AG04450 (cell line): ENCODE measurements around the gene TRDN. TPM values are rescaled to one million over a fixed set of nuclear protein-coding genes. Genes with fewer than 3 reads are reported as not detected.

Experiments used
- CTCF ChIA-PET: fragments of 300-600, 350-600 bp; formaldehyde crosslinking; extraction: SDS; loops from one replicate; lab custom pipeline; 2022; ENCODE audit warnings: antibody characterized with exemption, inconsistent platforms; lab: Charles Lee
- POLR2A ChIA-PET: fragments of 350-600 bp; formaldehyde crosslinking; extraction: SDS; loops from one replicate; lab custom pipeline; 2021; ENCODE audit warnings: antibody characterized with exemption, inconsistent platforms; lab: Yijun Ruan, JAX
- DNase-seq: peaks from one replicate; pipeline ENCODE4 v3.0.0-alpha.2; 2011; ENCODE audit warnings: low read depth, low spot score
- H3K27ac ChIP-seq: one replicate; pipeline ENCODE4 v1.5.1; 2012; ENCODE audit warnings: low read depth, low read length, control low read depth
- H3K27me3 ChIP-seq: one replicate; pipeline ENCODE4 v1.6.0; 2012; ENCODE audit warnings: low read length; ENCODE audit not compliant: control insufficient read depth, insufficient read depth
- H3K4me3 ChIP-seq: 2 replicates; pipeline ENCODE4 v1.5.1; 2011; ENCODE audit warnings: mild to moderate bottlenecking, low read depth, low read length, control low read depth
- H3K9me3 ChIP-seq: 2 replicates; pipeline ENCODE4 v1.5.1; 2012; ENCODE audit warnings: low read length; ENCODE audit not compliant: control insufficient read depth, insufficient read depth
- polyA plus RNA-seq: library from polyadenylated mRNA; depleted of rRNA; stranded (reverse); fragments of >200 nt; gene quantifications from 2 replicates; pipeline ENCODE4 v1.2.3, GENCODE V29; 2011
- TF ChIP-seq, protein P1 (sequence below): IDR thresholded peaks from 2 replicates; pipeline ENCODE4 v1.5.1; 2011; ENCODE audit warnings: low read depth, low read length, control low read depth, inconsistent platforms

Gene TRDN
- polyA plus RNA-seq, 1 experiment = not detected

DNA sequence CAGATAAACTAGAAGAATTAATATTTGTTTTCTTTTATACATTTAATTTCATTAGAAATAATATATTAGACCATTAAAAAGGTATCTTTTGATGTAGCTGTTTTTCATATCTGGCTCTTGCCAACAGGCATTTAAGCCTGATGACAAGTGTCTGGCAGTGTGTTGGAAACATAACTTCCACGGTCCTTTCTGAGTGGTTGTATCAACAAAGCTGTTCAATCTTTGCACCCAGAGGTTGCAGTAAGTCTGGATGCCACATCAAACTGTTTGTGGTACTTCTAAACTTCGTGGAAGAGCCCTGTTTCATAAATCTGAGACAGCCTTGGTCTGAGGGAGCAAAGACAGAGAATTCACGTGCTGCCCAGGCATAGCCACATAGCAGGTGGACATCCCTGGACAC is 197.4 kb downstream of the TRDN start:
- CTCF ChIA-PET = no interaction called here

DNA sequence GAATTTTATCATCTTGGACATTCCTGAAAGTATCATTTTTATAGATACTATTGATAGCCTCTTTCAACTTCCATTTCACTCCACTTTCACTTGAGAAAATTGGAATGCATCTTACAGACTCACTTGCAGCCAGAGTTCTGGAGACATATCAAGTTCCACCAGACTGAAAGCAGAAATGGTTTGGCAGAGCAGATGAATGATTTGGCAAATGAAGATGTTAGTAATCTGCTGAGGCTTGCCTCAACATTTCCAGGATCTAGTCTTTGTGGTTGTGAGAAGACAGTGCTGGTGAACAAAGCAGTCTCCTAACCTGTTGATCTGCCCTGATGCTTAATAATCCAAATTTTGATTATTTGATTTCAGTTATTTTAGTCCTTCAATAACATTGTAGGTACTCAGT is 202.6 kb downstream of the TRDN start:
- TF ChIP-seq, protein P1, sequence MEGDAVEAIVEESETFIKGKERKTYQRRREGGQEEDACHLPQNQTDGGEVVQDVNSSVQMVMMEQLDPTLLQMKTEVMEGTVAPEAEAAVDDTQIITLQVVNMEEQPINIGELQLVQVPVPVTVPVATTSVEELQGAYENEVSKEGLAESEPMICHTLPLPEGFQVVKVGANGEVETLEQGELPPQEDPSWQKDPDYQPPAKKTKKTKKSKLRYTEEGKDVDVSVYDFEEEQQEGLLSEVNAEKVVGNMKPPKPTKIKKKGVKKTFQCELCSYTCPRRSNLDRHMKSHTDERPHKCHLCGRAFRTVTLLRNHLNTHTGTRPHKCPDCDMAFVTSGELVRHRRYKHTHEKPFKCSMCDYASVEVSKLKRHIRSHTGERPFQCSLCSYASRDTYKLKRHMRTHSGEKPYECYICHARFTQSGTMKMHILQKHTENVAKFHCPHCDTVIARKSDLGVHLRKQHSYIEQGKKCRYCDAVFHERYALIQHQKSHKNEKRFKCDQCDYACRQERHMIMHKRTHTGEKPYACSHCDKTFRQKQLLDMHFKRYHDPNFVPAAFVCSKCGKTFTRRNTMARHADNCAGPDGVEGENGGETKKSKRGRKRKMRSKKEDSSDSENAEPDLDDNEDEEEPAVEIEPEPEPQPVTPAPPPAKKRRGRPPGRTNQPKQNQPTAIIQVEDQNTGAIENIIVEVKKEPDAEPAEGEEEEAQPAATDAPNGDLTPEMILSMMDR = no peak
- no peak for DNase-seq
- Histone ChIP-seq H3K27me3 (no peaks in the 10 kb centered on the region), H3K4me3 (no peak overlapping the region), H3K9me3 (no peaks in the 10 kb centered on the region), H3K27ac (no peak overlapping the region)
- ChIA-PET POLR2A (no interaction called here), CTCF (no interaction called here)

More for the DNA sequence above, 197.4 kb downstream of the TRDN start:
- POLR2A ChIA-PET = no interaction called here
- DNase-seq = no peak
- H3K4me3 ChIP-seq = no peak overlapping the region
- TF ChIP-seq, protein P1 = no peak
- H3K27ac ChIP-seq = no peak overlapping the region
- no peaks in the 10 kb centered on the region for H3K27me3 ChIP-seq
- H3K9me3 ChIP-seq = no peaks in the 10 kb centered on the region

DNA sequence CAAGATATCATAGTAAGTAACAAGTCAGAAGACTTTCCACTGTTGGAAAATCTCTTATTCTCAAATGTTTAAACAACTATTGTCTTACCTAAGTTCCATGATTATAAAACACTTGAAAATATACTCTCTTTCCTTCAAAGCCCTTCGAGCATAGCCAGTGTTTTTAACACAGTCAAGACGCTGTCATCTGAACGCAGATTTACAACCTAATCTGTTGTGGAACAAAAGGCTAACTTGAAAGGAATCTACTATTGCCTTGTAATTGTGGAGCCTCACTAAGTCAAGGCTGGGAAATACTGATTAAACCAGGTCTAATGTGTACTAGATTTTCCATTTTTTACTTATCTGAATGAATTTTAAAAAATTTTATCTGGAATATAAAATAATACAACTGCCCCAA is 205.8 kb downstream of the TRDN start:
- Histone ChIP-seq H3K9me3 (no peaks in the 10 kb centered on the region), H3K27ac (no peak overlapping the region), H3K27me3 (no peaks in the 10 kb centered on the region), H3K4me3 (no peak overlapping the region)
- ChIA-PET CTCF (no interaction called here), POLR2A (no interaction called here)
- DNase-seq = no peak
- TF ChIP-seq, protein P1 = no peak

- ChIA-PET POLR2A (no interaction called here), CTCF (no interaction called here)
- H3K9me3 ChIP-seq = no peaks in the 10 kb centered on the region
- TF ChIP-seq, protein P1 = no peak
- no peaks in the 10 kb centered on the region for H3K27me3 ChIP-seq
- H3K27ac ChIP-seq = no peak overlapping the region
- DNase-seq = no peak
- H3K4me3 ChIP-seq = no peak overlapping the region
Observed at GRCh38 chr6:123427008-123427407, 209.7 kb downstream of the TRDN start.

DNA sequence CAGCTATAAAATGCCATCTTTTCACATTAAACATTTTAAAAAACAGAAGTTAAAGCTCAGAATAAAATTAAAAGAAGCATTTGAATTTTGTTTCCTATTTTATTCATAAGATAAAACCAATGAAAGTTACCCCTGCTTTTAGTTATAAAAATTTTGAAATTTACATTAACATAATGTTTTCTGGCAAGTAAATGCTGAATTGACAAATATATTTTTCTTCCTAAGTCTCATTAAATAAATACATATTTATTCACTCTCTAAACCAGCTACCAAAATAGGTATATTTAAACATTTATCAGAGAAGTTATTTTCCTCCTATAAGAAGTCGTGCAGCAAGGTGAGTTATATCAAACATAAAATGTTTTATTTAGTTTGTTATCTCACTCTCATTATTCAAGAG is 213.6 kb downstream of the TRDN start:
- POLR2A ChIA-PET = no interaction called here
- Histone ChIP-seq H3K27me3 (no peaks in the 10 kb centered on the region), H3K4me3 (no peak overlapping the region), H3K9me3 (no peaks in the 10 kb centered on the region), H3K27ac (no peak overlapping the region)
- DNase-seq = no peak
- CTCF ChIA-PET = no interaction called here
- TF ChIP-seq, protein P1 = no peak
